ENCODE data around the gene RIPOR3. TPM values are rescaled to one million over a fixed set of nuclear protein-coding genes. Genes with fewer than 3 reads are reported as not detected.

RIPOR3 gene
- total and polyA plus RNA-seq, 12 donors: 1.6 to 50.2 (median 3.3) TPM

DNA sequence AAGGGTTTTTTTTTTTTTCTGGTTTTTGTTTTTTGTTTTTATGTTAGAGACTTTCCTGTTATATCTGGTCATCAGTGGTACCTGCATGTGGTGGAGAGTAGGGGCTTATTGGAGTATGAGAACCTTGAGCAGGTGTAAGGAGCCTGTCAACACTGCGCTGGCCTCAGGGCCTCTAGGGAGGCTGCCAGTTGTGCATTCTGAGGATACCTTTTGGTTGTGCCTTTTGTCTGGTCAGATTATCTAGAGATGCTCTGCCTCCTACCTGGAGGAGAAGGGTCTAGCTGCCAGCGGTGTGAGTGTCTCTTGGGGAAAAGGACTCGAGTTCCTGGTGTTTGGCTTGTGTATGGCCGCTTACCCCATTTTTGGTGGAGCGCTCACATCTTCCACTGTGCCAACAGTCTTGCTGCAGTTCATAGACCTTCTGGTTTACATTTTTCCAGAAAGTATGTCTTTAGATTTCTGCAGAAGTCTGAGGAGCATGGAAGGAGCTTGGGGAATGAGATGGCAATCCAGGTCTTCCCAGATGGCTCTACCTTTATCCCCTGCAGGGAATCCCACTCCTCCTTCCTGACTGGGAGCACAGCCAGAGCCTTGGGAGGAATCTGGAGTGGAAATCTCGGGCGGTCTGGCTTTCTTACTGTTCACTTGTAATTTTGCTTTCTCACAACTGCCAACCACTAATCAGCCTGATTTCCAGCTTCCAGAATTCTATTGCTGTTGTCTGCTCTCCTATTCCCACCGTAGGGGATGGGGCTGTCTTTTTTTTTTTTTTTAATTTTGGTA is 131.3 kb downstream of the RIPOR3 start:
- Histone ChIP-seq H3K4me1 (peaks cover 0 to 61% (median 39%) of the 10 kb centered on the region in 9 donors), H3K27me3 (no peaks in the 10 kb centered on the region), H3K36me3 (peaks cover 0 to 45% (median 4%) of the 10 kb centered on the region in 9 donors), H3K4me3 (no peak overlapping the region), H3K27ac (no peak overlapping the region), H3K9me3 (peaks cover 0 to under 1% (median 0%) of the 10 kb centered on the region in 11 donors)
- 77 to 83% methylated on average over 8 of the region's 8 CpGs for WGBS, 2 donors
- TF ChIP-seq, protein P1, sequence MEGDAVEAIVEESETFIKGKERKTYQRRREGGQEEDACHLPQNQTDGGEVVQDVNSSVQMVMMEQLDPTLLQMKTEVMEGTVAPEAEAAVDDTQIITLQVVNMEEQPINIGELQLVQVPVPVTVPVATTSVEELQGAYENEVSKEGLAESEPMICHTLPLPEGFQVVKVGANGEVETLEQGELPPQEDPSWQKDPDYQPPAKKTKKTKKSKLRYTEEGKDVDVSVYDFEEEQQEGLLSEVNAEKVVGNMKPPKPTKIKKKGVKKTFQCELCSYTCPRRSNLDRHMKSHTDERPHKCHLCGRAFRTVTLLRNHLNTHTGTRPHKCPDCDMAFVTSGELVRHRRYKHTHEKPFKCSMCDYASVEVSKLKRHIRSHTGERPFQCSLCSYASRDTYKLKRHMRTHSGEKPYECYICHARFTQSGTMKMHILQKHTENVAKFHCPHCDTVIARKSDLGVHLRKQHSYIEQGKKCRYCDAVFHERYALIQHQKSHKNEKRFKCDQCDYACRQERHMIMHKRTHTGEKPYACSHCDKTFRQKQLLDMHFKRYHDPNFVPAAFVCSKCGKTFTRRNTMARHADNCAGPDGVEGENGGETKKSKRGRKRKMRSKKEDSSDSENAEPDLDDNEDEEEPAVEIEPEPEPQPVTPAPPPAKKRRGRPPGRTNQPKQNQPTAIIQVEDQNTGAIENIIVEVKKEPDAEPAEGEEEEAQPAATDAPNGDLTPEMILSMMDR (IDR thresholded peaks at IDR 0.05): no peak
- DNase-seq (no peak), ATAC-seq (no peak)
- intact Hi-C loops (cut with DNase I): loop anchor here in 2 of 10 donors (5.0 kb wide), 2 partner anchors 43 to 48 kb away; partner anchors contain the start of gene PTPN1 (in 1 of the 2)

DNA sequence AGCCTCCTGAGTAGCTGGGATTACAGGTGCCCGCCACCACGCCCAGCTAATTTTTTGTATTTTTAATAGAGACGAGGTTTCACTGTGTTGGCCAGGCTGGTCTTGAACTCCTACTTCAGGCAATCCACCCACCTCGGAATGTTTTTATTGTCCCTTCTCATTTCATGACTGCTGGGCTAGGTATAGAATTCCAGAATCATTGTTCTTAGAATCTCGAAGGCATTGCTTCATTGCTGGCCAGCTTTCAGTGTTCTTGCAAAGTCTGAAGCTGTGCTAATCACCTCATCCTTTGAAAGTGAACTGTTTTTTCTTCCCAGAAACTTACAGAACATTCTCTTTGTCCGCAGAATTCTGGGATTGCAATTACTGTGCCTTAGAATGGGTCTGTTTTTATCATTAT is 132.2 kb downstream of the RIPOR3 start:
- no peak for ATAC-seq
- TF ChIP-seq, protein P1 (IDR thresholded peaks at IDR 0.05): no peak
- 95% methylated on average over 6 of the region's 6 CpGs for WGBS, 2 donors
- no peak for DNase-seq
- H3K27ac ChIP-seq: no peak overlapping the region
- no peak overlapping the region for H3K4me3 ChIP-seq
- peaks cover 0 to 61% (median 39%) of the 10 kb centered on the region in 9 donors for H3K4me1 ChIP-seq
- peaks cover 0 to 36% (median 0%) of the 10 kb centered on the region in 9 donors for H3K36me3 ChIP-seq
- intact Hi-C loops (cut with DNase I): no loop called here
- H3K9me3 ChIP-seq: peaks cover 0 to 5% (median 0%) of the 10 kb centered on the region in 11 donors
- no peaks in the 10 kb centered on the region for H3K27me3 ChIP-seq

DNA sequence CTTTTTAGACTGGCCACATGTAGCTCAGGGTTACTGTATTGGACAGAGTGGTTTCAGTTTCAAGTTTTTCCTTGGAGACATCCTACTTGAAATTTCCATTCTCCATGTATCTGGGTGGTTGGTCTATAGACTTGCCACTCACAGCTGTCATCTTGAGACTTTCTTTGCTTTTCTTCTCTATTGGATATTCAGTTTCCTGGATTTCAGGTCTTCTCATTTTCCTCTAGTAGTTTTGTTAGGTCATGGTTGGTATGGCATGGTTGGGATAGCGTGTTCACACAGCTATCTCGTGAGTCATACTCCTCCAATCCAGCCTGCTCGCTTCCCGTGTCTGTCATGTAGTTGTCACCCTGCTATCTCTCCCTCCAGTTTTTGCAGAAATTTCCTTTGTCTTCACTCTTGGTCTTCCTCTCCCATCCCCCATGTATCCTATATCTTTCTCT is 132.8 kb downstream of the RIPOR3 start:
- ATAC-seq: peak in 2 of 8 donors; percentile 52 to 69
- Histone ChIP-seq H3K27me3 (no peaks in the 10 kb centered on the region), H3K9me3 (peaks cover 0 to 5% (median 0%) of the 10 kb centered on the region in 11 donors), H3K27ac (no peak overlapping the region), H3K36me3 (peaks cover 0 to 30% (median 0%) of the 10 kb centered on the region in 9 donors), H3K4me3 (no peak overlapping the region), H3K4me1 (peaks cover 0 to 58% (median 39%) of the 10 kb centered on the region in 9 donors)
- DNase-seq: no peak
- intact Hi-C loops (cut with DNase I): no loop called here
- TF ChIP-seq, protein P1 (IDR thresholded peaks at IDR 0.05): no peak
- 70% methylated on average over 4 of the region's 4 CpGs for WGBS, 2 donors

DNA sequence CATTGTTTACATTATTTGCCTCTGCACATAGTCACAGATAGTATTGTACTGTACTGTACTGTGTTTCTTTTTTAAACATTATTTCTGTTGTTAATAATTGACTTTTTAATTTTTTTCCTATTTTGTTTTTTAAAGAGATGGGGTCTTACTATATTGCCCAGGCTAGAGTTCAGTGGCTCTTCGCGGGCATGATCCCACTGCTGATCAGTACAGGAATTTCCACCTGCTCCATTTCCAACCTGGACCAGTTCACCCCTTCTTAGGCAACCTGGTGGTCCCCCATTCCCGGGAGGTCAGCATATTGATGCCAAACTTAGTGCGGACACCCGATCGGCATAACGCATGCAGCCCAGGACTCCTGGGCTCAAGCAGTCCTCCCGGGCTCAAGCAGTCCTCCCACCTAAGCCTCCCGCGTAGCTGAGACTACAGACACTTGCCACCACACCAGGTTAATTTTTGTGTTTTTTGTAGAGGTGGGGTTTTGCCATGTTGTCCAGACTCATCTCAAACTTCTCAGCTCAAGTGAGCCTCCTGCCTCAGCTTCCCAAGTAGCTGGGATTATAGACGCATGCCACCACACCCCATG is 133.7 kb downstream of the RIPOR3 start:
- H3K9me3 ChIP-seq: peaks cover 0 to 5% (median 0%) of the 10 kb centered on the region in 11 donors
- ATAC-seq (no peak), DNase-seq (no peak)
- H3K27ac ChIP-seq: no peak overlapping the region
- peaks cover 0 to 21% (median 0%) of the 10 kb centered on the region in 9 donors for H3K36me3 ChIP-seq
- TF ChIP-seq, protein P1 (IDR thresholded peaks at IDR 0.05): no peak
- no peak overlapping the region for H3K4me3 ChIP-seq
- H3K4me1 ChIP-seq: peaks cover 0 to 51% (median 34%) of the 10 kb centered on the region in 9 donors
- intact Hi-C loops (cut with DNase I): no loop called here
- H3K27me3 ChIP-seq: no peaks in the 10 kb centered on the region
- WGBS, 2 donors: 97 to 98% methylated on average over 11 of the region's 11 CpGs
